ENCODE measurements around the gene IGF1R.

DNA sequence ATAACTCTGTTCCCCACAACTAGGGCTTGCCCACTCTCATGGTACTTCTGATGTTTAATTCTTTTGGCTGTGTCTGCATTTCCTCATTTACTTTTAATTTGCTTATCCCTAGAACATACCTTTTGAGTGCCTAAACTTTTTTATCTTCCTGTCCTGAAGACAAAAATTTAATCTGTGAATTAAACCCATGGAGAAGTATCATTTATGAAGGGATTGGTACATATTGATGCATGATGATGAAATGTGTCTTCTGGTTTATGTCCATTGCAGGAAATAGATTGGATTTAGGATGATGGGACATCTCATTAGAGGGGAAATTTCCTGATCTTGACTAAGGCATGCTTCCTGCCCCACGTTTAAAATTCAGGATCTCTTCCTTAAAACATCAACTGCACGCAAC, 249.8 kb downstream of the IGF1R start:
- TF ChIP-seq CREB1 (CRISPR knock-in tag; IDR thresholded peaks at IDR 0.05): no peak
- no peak for TF ChIP-seq MYBL2 (CRISPR knock-in tag; IDR thresholded peaks at IDR 0.05)
- no peak for TF ChIP-seq CBFB (CRISPR knock-in tag; IDR thresholded peaks at IDR 0.05; ENCODE audit: low read depth)
- no peak for TF ChIP-seq KAT7 (CRISPR knock-in tag; IDR thresholded peaks at IDR 0.05; ENCODE audit: borderline replicate concordance)

Measured in WTC11 (cell line).